GM13977 (cell line): ENCODE measurements around the gene EPB41L2.
"Not testable (repeated sequence)": the region's sequence is repeated elsewhere in the genome, so short reads cannot be mapped to it uniquely, and the experiment has no call there.

Experiments used
- DNase-seq: peaks from one replicate; pipeline ENCODE4 v3.0.0; 2012; ENCODE audit warnings: low spot score
- in situ Hi-C: fragments of 300-500 bp; cut with MboI; formaldehyde crosslinking; loops from one replicate; pipeline ENCODE4 v1.12.0; 2022; ENCODE audit warnings: low sequenced_read_pairs, low pct_unique_long_range_greater_than_20kb, mixed read lengths, inconsistent platforms; ENCODE audit not compliant: unreplicated experiment
- TF ChIP-seq, protein P1 (sequence below): IDR thresholded peaks from 2 replicates; pipeline ENCODE4 v1.5.1; 2012; ENCODE audit warnings: mild to moderate bottlenecking, control low read depth; ENCODE audit not compliant: insufficient read depth; ENCODE audit errors: extremely low read depth, missing control alignments

EPB41L2 gene

DNA sequence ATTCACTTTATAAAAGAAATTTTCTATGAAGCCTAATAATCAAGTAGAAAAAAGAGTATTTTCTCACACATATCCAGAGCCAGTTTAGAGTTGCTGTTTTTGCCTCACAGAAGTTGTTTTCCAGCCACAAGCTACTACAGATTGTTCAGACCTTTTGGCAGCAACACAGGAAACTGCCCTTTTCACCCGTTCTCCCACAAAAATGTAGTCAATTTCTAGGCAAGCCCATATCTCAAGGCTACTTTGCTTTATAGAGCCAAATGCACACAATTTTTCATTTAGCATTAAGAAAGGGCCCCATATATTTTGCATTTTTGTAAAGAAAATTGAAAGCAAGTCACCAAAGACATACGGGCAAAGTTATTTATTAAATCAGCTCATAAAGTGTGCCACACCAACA, 49.5 kb downstream of the EPB41L2 start:
- DNase-seq: no peak
- TF ChIP-seq, protein P1, sequence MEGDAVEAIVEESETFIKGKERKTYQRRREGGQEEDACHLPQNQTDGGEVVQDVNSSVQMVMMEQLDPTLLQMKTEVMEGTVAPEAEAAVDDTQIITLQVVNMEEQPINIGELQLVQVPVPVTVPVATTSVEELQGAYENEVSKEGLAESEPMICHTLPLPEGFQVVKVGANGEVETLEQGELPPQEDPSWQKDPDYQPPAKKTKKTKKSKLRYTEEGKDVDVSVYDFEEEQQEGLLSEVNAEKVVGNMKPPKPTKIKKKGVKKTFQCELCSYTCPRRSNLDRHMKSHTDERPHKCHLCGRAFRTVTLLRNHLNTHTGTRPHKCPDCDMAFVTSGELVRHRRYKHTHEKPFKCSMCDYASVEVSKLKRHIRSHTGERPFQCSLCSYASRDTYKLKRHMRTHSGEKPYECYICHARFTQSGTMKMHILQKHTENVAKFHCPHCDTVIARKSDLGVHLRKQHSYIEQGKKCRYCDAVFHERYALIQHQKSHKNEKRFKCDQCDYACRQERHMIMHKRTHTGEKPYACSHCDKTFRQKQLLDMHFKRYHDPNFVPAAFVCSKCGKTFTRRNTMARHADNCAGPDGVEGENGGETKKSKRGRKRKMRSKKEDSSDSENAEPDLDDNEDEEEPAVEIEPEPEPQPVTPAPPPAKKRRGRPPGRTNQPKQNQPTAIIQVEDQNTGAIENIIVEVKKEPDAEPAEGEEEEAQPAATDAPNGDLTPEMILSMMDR: no peak
- in situ Hi-C loops: no loop called here

DNA sequence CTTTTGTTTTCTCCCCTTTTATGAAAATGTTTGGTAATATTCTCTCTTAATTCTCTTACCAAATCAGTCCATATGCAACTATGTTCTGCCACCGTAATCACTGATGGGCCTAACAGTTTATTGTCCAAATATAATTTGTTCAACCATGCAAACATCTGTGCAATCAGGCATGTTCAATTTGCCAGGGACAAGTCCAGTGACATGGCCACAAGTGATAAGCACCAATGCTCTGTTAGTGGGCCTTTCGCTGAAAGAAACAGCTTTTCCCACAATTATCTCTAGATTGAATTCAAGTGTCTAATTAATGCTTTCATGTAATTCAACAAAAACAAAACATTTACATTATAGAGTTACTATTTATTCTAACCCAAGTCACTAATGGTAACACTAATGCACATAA, 53.3 kb downstream of the EPB41L2 start:
- in situ Hi-C loops: no loop called here
- TF ChIP-seq, protein P1: no peak
- DNase-seq: no peak

DNA sequence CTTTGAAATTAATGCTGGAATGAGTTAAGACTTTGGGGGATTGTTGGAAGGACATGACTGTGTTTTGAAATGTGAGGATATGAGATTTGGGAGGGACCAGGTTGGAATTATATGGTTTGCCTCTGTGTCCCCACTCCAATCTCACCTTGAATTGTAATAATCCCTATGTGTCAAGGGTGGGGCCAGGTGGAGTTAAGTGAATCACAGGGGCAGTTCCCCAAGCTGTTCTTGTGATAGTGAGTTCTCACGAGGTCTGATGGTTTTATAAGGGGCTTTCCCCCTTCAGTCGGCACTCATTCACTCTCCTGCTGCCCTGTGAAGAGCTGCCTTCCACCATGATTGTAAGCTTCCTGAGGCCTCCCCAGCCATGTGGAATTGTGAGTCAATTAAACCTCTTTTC, 54.1 kb downstream of the EPB41L2 start:
- DNase-seq, in situ Hi-C loops: not testable (repeated sequence)

DNA sequence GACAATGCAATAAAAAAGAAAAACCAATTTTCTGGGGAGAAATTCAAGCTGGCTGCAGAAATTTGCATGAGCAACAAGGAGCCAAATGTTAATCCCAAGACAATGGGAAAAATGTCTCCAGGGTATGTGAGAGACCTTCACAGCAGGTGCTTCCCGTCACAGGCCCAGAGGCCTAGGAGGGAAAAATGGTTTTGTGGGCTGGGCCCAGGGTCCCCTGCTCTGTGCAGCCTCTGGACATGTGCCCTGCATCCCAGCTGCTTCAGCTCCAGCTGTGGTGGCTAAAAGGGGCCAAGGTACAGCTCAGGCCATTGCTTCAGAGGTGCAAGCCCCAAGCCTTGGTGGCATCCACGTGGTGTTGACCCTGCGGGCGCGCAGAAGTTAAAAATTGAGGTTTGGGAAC, 55.1 kb downstream of the EPB41L2 start:
- in situ Hi-C loops, DNase-seq: not testable (repeated sequence)

DNA sequence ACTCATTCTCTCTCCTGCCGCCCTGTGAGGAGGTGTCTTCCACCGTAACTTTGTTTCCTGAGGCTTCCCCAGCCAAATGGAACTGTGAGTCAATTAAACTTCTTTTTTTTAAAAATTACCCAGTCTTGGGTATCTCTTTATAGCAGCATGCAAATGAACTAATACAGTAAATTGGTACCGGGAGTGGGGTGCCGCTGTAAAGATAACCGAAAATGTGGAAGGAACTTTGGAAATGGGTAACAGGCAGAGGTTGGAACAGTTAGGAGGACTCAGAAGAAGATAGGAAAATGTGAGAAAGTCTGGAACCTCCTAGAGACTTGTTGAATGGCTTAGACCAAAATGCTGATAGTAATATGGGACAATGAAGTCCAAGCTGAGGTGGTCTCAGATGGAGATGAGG, 55.8 kb downstream of the EPB41L2 start:
- in situ Hi-C loops: no loop called here
- TF ChIP-seq, protein P1: no peak

DNA sequence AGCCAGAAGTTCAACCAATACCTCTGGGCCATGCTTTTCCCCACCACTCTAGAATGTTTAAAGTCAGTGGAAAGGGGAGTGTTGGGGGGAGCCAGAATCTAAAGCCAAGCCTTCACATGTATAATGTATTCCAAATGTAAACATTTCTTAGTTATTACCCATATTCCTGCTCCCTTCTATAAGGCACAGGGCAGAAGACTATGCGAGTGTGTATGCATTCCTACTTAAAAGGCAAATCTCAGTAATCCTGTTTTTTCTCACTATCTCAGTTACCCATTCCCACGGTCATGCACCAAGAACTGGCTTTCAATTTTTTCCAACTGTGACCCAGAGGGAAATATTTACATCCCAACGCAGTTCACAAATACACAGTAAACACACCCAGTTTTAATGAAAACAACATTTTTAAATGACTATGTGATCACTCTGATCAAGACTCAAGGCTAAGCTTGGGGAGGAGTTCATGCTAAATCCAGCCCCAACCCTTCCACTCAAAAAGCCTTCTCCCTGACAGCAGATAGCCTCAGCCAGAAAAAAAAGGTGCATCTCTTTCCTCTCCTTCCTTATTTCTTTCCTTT, 57.5 kb downstream of the EPB41L2 start:
- TF ChIP-seq, protein P1: no peak
- DNase-seq: no peak
- in situ Hi-C loops: no loop called here

More for the DNA sequence above, 55.8 kb downstream of the EPB41L2 start:
- DNase-seq: no peak

DNA sequence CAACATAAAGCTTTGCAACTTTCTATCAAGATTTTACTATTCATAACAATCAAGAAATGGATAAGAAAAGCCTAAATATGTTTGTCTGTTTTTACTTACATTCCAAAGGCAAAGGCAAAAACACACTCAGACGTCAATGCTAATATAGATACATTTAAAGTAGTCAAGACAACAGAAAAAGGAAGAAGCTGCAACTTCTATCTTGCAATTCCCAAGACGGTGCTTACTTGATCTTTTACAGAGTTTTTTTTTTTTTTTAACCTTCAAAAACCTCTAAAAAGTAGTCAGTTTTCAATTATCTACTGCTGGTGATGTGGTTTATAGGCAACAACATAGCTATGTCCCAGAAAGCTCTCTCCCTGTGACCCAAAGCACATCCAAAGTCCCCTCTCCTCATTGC, 58.1 kb downstream of the EPB41L2 start:
- in situ Hi-C loops: no loop called here
- no peak for DNase-seq
- TF ChIP-seq, protein P1: no peak

DNA sequence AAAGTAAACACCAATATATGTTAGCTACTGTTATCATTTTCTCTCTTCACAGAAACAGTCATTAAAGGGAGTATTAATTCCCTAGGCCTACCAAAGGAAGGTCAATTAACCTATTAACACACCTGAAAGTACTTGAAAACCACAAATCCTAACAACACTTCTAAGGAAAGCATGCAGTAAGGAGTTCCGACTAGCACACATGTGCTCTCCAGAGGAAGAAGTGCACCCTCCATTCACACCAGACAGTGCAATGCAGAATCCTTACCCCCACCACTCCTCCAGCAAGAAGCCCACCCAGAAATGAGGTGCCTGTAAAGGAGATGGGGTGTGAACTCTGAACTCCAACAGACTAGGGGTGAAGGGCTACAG, 58.7 kb downstream of the EPB41L2 start:
- TF ChIP-seq, protein P1: no peak
- in situ Hi-C loops: no loop called here
- DNase-seq: no peak
